BJ (cell line): ENCODE data around the gene C1orf50. TPM values are rescaled to one million over a fixed set of nuclear protein-coding genes. Genes with fewer than 3 reads are reported as not detected.

Source experiments
- CTCF ChIA-PET: fragments of 350-600 bp; formaldehyde crosslinking; extraction: SDS; loops from one replicate; lab custom pipeline; 2021; ENCODE audit warnings: antibody characterized with exemption, inconsistent platforms; lab: Yijun Ruan, JAX
- POLR2A ChIA-PET: fragments of 300-600 bp; sonication (Branson Sonifier 250); formaldehyde crosslinking; extraction: SDS; loops from one replicate; lab custom pipeline; 2021; ENCODE audit warnings: antibody characterized with exemption; lab: Charles Lee
- DNase-seq: peaks from one replicate; pipeline ENCODE4 v3.0.0-alpha.2; 2011; ENCODE audit warnings: low read depth
- H3K27me3 ChIP-seq: 2 replicates; pipeline ENCODE4 v1.6.0; 2011; ENCODE audit warnings: low read length; ENCODE audit not compliant: control insufficient read depth, insufficient read depth
- H3K36me3 ChIP-seq: 2 replicates; pipeline ENCODE4 v1.5.1; 2011; ENCODE audit warnings: low read length; ENCODE audit not compliant: control insufficient read depth, insufficient read depth
- H3K4me3 ChIP-seq: 2 replicates; pipeline ENCODE4 v1.5.1; 2011; ENCODE audit warnings: low read depth, mild to moderate bottlenecking, control low read depth, low read length
- CTCF ChIP-seq: IDR thresholded peaks from 2 replicates; pipeline ENCODE4 v1.5.1; 2011; ENCODE audit warnings: low read depth, mild to moderate bottlenecking, control low read depth, inconsistent platforms, low read length, moderate library complexity; ENCODE audit not compliant: insufficient read depth
- polyA plus RNA-seq: library from polyadenylated mRNA; depleted of rRNA; stranded (reverse); fragments of >200 nt; gene quantifications from 2 replicates; pipeline ENCODE4 v1.2.3, GENCODE V29; 2011; rRNA removed

The C1orf50 gene
- polyA plus RNA-seq, 1 experiment: 2.0 TPM

GRCh38 chr1:42825036-42825851 lies 58.2 kb downstream of the C1orf50 start:
- H3K27me3 ChIP-seq: no peaks in the 10 kb centered on the region
- ChIA-PET POLR2A (no interaction called here), CTCF (interaction anchor here (0.8 to 1.1 kb wide), 2 partner anchors 9 to 97 kb away, joined by 3 read pairs; no protein-coding TSS in a partner anchor)
- DNase-seq: no peak
- no peak for TF ChIP-seq CTCF
- no peak overlapping the region for H3K4me3 ChIP-seq
- H3K36me3 ChIP-seq: peaks cover 2% of the 10 kb centered on the region

Other genes with a start within 250 kb of the C1orf50 start
- gene PPIH, start 108.8 kb upstream of the C1orf50 start, polyA plus RNA-seq: 20.3 and 37.6 TPM in 2 replicates
- 387 and 486 TPM in 2 replicates for gene YBX1, start 84.8 kb upstream of the C1orf50 start, polyA plus RNA-seq
- gene CLDN19, start 27.0 kb upstream of the C1orf50 start, polyA plus RNA-seq: not detected in 2 replicates
- 167 and 228 TPM in 2 replicates for gene P3H1, start 221 bp upstream of the C1orf50 start, polyA plus RNA-seq
- not detected in 2 replicates for gene TMEM269, start 17.7 kb downstream of the C1orf50 start, polyA plus RNA-seq
- gene ERMAP, start 49.9 kb downstream of the C1orf50 start, polyA plus RNA-seq: 24.4 and 26.5 TPM in 2 replicates
- gene SVBP, start 50.1 kb downstream of the C1orf50 start, polyA plus RNA-seq: 10.5 and 20.2 TPM in 2 replicates
- gene ZNF691, start 79.4 kb downstream of the C1orf50 start, polyA plus RNA-seq: 4.8 and 5.6 TPM in 2 replicates
- 100 and 193 TPM in 2 replicates for gene SLC2A1, start 191.6 kb downstream of the C1orf50 start, polyA plus RNA-seq